H9 (cell line): ENCODE results near the gene PIK3C2B. TPM values are rescaled to one million over a fixed set of nuclear protein-coding genes. Genes with fewer than 3 reads are reported as not detected.

Experiments used
- DNase-seq: peaks from one replicate; pipeline ENCODE4 v3.0.0-alpha.2; 2017
- H2AFZ ChIP-seq: one replicate; pipeline ENCODE4 v1.6.1; 2013; ENCODE audit warnings: mild to moderate bottlenecking, low read length, control low read depth, moderate library complexity
- H2AK5ac ChIP-seq: 2 replicates; pipeline ENCODE4 v1.6.1; 2013; ENCODE audit warnings: low read length, control low read depth, mixed read lengths; ENCODE audit not compliant: insufficient read length
- H2BK120ac ChIP-seq: one replicate; pipeline ENCODE4 v1.6.1; 2013; ENCODE audit warnings: low read depth, mild to moderate bottlenecking, low read length, control low read depth, inconsistent platforms; ENCODE audit not compliant: poor library complexity, severe bottlenecking
- H2BK12ac ChIP-seq: 2 replicates; pipeline ENCODE4 v1.6.1; 2013; ENCODE audit warnings: low read length, control low read depth, mixed read lengths, low read depth; ENCODE audit not compliant: insufficient read length
- H2BK15ac ChIP-seq: 2 replicates; pipeline ENCODE4 v1.6.1; 2013; ENCODE audit warnings: low read depth, low read length, control low read depth
- H2BK20ac ChIP-seq: one replicate; pipeline ENCODE4 v1.6.1; 2013; ENCODE audit warnings: low read depth, mild to moderate bottlenecking, low read length, control low read depth, inconsistent platforms; ENCODE audit not compliant: poor library complexity, severe bottlenecking
- H2BK5ac ChIP-seq: 2 replicates; pipeline ENCODE4 v1.6.1; 2013; ENCODE audit warnings: low read length, control low read depth, mixed read lengths; ENCODE audit not compliant: insufficient read length
- H3K14ac ChIP-seq: 2 replicates; pipeline ENCODE4 v1.6.1; 2013; ENCODE audit warnings: low read length, control low read depth; ENCODE audit not compliant: insufficient read depth
- H3K18ac ChIP-seq: 2 replicates; pipeline ENCODE4 v1.6.1; 2013; ENCODE audit warnings: low read depth, mild to moderate bottlenecking, mixed read lengths, low read length, control low read depth; ENCODE audit not compliant: insufficient read length
- H3K23ac ChIP-seq: 2 replicates; pipeline ENCODE4 v1.6.1; 2013; ENCODE audit warnings: low read length, control low read depth, mixed read lengths, low read depth; ENCODE audit not compliant: insufficient read length
- H3K23me2 ChIP-seq: 2 replicates; pipeline ENCODE4 v1.6.1; 2013; ENCODE audit warnings: low read depth, mild to moderate bottlenecking, mixed read lengths, low read length, control low read depth; ENCODE audit not compliant: insufficient read length, poor library complexity, severe bottlenecking
- H3K27ac ChIP-seq: 2 replicates; pipeline ENCODE4 v1.5.1; 2013; ENCODE audit warnings: low read length, control low read depth, mixed read lengths, low read depth; ENCODE audit not compliant: insufficient read length
- H3K27me3 ChIP-seq: 2 replicates; pipeline ENCODE4 v1.6.1; 2013; ENCODE audit warnings: low read length, control low read depth, inconsistent platforms; ENCODE audit not compliant: insufficient read depth
- H3K4ac ChIP-seq: 2 replicates; pipeline ENCODE4 v1.6.1; 2013; ENCODE audit warnings: low read depth, mild to moderate bottlenecking, control low read depth, inconsistent platforms, low read length, moderate library complexity
- H3K4me1 ChIP-seq: 2 replicates; pipeline ENCODE4 v1.6.1; 2013; ENCODE audit warnings: low read length, control low read depth, inconsistent platforms; ENCODE audit not compliant: insufficient read depth
- H3K4me2 ChIP-seq: 2 replicates; pipeline ENCODE4 v1.6.1; 2013; ENCODE audit warnings: low read length, control low read depth, mixed read lengths; ENCODE audit not compliant: insufficient read length, insufficient read depth
- H3K56ac ChIP-seq: 2 replicates; pipeline ENCODE4 v1.6.1; 2013; ENCODE audit warnings: low read depth, mild to moderate bottlenecking, mixed read lengths, low read length, control low read depth; ENCODE audit not compliant: insufficient read length
- H3K79me1 ChIP-seq: 2 replicates; pipeline ENCODE4 v1.6.1; 2013; ENCODE audit warnings: low read depth, mild to moderate bottlenecking, moderate library complexity, low read length, control low read depth, inconsistent platforms; ENCODE audit not compliant: insufficient read depth, poor library complexity, severe bottlenecking
- H3K79me2 ChIP-seq: 2 replicates; pipeline ENCODE4 v1.6.1; 2013; ENCODE audit warnings: low read length, control low read depth, inconsistent platforms; ENCODE audit not compliant: insufficient read depth
- H3K9ac ChIP-seq: 2 replicates; pipeline ENCODE4 v1.6.1; 2013; ENCODE audit warnings: low read length, control low read depth, mixed read lengths; ENCODE audit not compliant: insufficient read length; ENCODE audit errors: extremely low read depth
- H3K9me3 ChIP-seq: one replicate; pipeline ENCODE4 v1.6.1; 2013; ENCODE audit warnings: low read depth, low read length, inconsistent platforms; ENCODE audit not compliant: control insufficient read depth
- H3T11ph ChIP-seq: one replicate; pipeline ENCODE4 v1.6.1; 2013; ENCODE audit warnings: mild to moderate bottlenecking, low read length, control low read depth, inconsistent platforms
- H4K20me1 ChIP-seq: one replicate; pipeline ENCODE4 v1.6.1; 2013; ENCODE audit not compliant: control insufficient read depth, insufficient read length, insufficient read depth
- H4K5ac ChIP-seq: 2 replicates; pipeline ENCODE4 v1.6.1; 2013; ENCODE audit warnings: low read depth, mild to moderate bottlenecking, mixed read lengths, low read length, control low read depth; ENCODE audit not compliant: insufficient read length
- H4K8ac ChIP-seq: replicated peaks from 2 replicates; pipeline ENCODE4 v1.6.1; 2013; ENCODE audit warnings: low read length, control low read depth, mixed read lengths, low read depth; ENCODE audit not compliant: insufficient read length
- H4K91ac ChIP-seq: 2 replicates; pipeline ENCODE4 v1.6.1; 2013; ENCODE audit warnings: low read depth, mild to moderate bottlenecking, moderate library complexity, mixed read lengths, low read length, control low read depth; ENCODE audit not compliant: insufficient read length
- H3K27ac Mint-ChIP-seq, 3 experiments: 2 replicates in 2 of 3; 3 replicates in 1 of 3; pipeline ENCODE4 v1.8.0; 2020 to 2021; ENCODE audit warnings: mixed read lengths in 3 of 3, mild to moderate bottlenecking in 1 of 3, moderate library complexity in 1 of 3
- H3K27me3 Mint-ChIP-seq: 2 replicates; pipeline ENCODE4 v1.8.0; 2021; ENCODE audit warnings: low read depth, mild to moderate bottlenecking, moderate library complexity, mixed read lengths
- H3K36me3 Mint-ChIP-seq, 3 experiments: 2 replicates in 2 of 3; 3 replicates in 1 of 3; pipeline ENCODE4 v1.8.0; 2020 to 2021; ENCODE audit warnings: low read depth in 3 of 3, mixed read lengths in 3 of 3; ENCODE audit not compliant: insufficient read depth in 1 of 3
- H3K4me1 Mint-ChIP-seq, 2 experiments: 2 replicates each; pipeline ENCODE4 v1.8.0; 2020; ENCODE audit warnings: mixed read lengths in 2 of 2
- H3K4me3 Mint-ChIP-seq, 2 experiments: 2 replicates in 1 of 2; 3 replicates in 1 of 2; pipeline ENCODE4 v1.8.0; 2020 to 2021; ENCODE audit warnings: mild to moderate bottlenecking in 2 of 2, mixed read lengths in 2 of 2, moderate library complexity in 1 of 2
- H3K9me3 Mint-ChIP-seq, 2 experiments: 2 replicates in 1 of 2; 3 replicates in 1 of 2; pipeline ENCODE4 v1.8.0; 2020; ENCODE audit warnings: mild to moderate bottlenecking in 2 of 2, mixed read lengths in 2 of 2, moderate library complexity in 1 of 2
- WGBS: extraction: QIAGEN DNeasy Blood & Tissue Kit; methylation state at CpG from one replicate; pipeline ENCODE4 v1.1.7; 2013; ENCODE audit warnings: missing lambda C conversion rate, low lambda C conversion rate, mixed read lengths; ENCODE audit not compliant: insufficient read length; ENCODE audit errors: extremely low coverage; 5-methylcytosine and 5-hydroxymethylcytosine counted together
- total RNA-seq: library from RNA; stranded (reverse); gene quantifications from 2 replicates; pipeline ENCODE4 v1.2.1, GENCODE V29; 2021
- TF ChIP-seq, protein P1 (sequence below): fragments of 200-600 bp; sonication (generic); conservative IDR thresholded peaks from 3 replicates; pipeline ENCODE4 v1.8.0; 2021; ENCODE audit warnings: antibody characterized with exemption, mild to moderate bottlenecking

PIK3C2B gene
- total RNA-seq, 1 experiment from 2014 or later, result 13.1 TPM

DNA sequence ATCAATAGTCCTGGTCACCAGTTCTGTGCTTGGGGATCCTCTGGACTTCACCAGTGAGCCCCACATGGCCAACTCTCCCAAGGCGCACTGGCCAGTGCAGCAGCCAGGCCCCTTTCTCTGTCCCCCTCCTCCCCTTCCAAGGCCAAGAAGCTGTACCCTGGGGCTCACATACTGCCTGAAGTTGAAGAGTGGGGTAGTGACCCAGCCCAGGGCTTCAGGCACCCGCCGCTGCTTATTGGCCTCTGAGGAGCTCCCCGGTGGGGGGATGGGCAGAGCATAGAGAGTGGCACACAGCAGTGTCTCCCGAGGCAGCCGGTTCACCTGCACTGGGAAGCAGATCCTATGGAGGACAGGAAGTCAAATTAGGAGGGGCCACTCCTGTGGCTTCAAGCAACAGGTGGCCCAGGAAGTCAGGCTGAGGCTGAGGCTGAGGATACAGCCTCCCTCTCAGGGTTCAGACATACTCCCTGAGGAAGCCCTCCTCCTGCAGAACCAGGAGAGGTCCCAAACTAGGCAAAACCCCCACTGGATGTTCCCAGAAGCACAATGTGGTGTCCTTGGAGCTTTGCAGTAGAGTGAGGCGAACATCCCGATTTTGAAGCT is 44.8 kb downstream of the PIK3C2B start:
- no peak overlapping the region for H2BK20ac ChIP-seq
- H3K23me2 ChIP-seq, result no peaks in the 10 kb centered on the region
- TF ChIP-seq, protein P1, sequence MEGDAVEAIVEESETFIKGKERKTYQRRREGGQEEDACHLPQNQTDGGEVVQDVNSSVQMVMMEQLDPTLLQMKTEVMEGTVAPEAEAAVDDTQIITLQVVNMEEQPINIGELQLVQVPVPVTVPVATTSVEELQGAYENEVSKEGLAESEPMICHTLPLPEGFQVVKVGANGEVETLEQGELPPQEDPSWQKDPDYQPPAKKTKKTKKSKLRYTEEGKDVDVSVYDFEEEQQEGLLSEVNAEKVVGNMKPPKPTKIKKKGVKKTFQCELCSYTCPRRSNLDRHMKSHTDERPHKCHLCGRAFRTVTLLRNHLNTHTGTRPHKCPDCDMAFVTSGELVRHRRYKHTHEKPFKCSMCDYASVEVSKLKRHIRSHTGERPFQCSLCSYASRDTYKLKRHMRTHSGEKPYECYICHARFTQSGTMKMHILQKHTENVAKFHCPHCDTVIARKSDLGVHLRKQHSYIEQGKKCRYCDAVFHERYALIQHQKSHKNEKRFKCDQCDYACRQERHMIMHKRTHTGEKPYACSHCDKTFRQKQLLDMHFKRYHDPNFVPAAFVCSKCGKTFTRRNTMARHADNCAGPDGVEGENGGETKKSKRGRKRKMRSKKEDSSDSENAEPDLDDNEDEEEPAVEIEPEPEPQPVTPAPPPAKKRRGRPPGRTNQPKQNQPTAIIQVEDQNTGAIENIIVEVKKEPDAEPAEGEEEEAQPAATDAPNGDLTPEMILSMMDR, result no peak
- H3K9me3 ChIP-seq, result no peaks in the 10 kb centered on the region
- H3K23ac ChIP-seq, result no peak overlapping the region
- H3T11ph ChIP-seq, result no peak overlapping the region
- H3K9ac ChIP-seq, result no peak overlapping the region
- H4K5ac ChIP-seq, result no peak overlapping the region
- no peak overlapping the region for H2AFZ ChIP-seq
- Mint-ChIP-seq H3K4me3 (no peak overlapping the region), H3K36me3 (peaks cover 9 to 26% (median 17%) of the 10 kb centered on the region in 3 experiments; a peak in 6 of 7 replicates), H3K4me1 (peaks cover 32 to 42% of the 10 kb centered on the region in 2 experiments), H3K27me3 (no peaks in the 10 kb centered on the region), H3K27ac (peak overlapping the region in 1 of 3 experiments; percentile 81; a peak in 1 of 7 replicates), H3K9me3 (no peaks in the 10 kb centered on the region)
- no peak overlapping the region for H4K8ac ChIP-seq
- H2BK5ac ChIP-seq, result no peak overlapping the region
- H4K91ac ChIP-seq, result no peak overlapping the region
- H3K79me1 ChIP-seq, result no peaks in the 10 kb centered on the region
- WGBS, result no CpG with 5 or more reads among the region's 8 CpGs
- H3K4me2 ChIP-seq, result no peak overlapping the region
- no peaks in the 10 kb centered on the region for H3K27me3 ChIP-seq
- H3K27ac ChIP-seq, result no peak overlapping the region
- no peak overlapping the region for H3K14ac ChIP-seq
- no peak overlapping the region for H2BK120ac ChIP-seq
- DNase-seq, result no peak
- no peak overlapping the region for H3K4ac ChIP-seq
- no peaks in the 10 kb centered on the region for H4K20me1 ChIP-seq
- H3K79me2 ChIP-seq, result no peaks in the 10 kb centered on the region
- no peak overlapping the region for H2AK5ac ChIP-seq
- no peak overlapping the region for H3K18ac ChIP-seq
- no peak overlapping the region for H2BK12ac ChIP-seq
- H3K56ac ChIP-seq, result no peak overlapping the region
- H2BK15ac ChIP-seq, result no peak overlapping the region
- H3K4me1 ChIP-seq, result peaks cover 8% of the 10 kb centered on the region; the same call in 1 of the 2 replicates
